Cardiac fibroblast (primary cell): ENCODE results near the gene EXD3.

Source experiments
- DNase-seq, 2 donors: peaks; one replicate each; pipeline versions ENCODE4 v3.0.0 to v3.0.0-alpha.2; 2010; ENCODE audit warnings: low read depth in 2 of 2
- H3K4me3 ChIP-seq, 2 donors: replicated peaks in 1 of 2; 1 replicate in 1 of 2; 2 replicates in 1 of 2; pipeline ENCODE4 v1.5.1; 2011; ENCODE audit warnings: low read depth in 2 of 2, low read length in 2 of 2, mild to moderate bottlenecking in 2 of 2, moderate library complexity in 1 of 2
- TF ChIP-seq, protein P1 (sequence below): IDR thresholded peaks from one replicate; pipeline ENCODE4 v1.5.1; 2011; ENCODE audit warnings: low read depth, mild to moderate bottlenecking, low read length, inconsistent platforms

The EXD3 gene

GRCh38 chr9:137406876-137407589, 15.9 kb downstream of the EXD3 start:
- DNase-seq = peak; percentile 63 to 80
- TF ChIP-seq, protein P1, sequence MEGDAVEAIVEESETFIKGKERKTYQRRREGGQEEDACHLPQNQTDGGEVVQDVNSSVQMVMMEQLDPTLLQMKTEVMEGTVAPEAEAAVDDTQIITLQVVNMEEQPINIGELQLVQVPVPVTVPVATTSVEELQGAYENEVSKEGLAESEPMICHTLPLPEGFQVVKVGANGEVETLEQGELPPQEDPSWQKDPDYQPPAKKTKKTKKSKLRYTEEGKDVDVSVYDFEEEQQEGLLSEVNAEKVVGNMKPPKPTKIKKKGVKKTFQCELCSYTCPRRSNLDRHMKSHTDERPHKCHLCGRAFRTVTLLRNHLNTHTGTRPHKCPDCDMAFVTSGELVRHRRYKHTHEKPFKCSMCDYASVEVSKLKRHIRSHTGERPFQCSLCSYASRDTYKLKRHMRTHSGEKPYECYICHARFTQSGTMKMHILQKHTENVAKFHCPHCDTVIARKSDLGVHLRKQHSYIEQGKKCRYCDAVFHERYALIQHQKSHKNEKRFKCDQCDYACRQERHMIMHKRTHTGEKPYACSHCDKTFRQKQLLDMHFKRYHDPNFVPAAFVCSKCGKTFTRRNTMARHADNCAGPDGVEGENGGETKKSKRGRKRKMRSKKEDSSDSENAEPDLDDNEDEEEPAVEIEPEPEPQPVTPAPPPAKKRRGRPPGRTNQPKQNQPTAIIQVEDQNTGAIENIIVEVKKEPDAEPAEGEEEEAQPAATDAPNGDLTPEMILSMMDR = peak; percentile 61

DNA sequence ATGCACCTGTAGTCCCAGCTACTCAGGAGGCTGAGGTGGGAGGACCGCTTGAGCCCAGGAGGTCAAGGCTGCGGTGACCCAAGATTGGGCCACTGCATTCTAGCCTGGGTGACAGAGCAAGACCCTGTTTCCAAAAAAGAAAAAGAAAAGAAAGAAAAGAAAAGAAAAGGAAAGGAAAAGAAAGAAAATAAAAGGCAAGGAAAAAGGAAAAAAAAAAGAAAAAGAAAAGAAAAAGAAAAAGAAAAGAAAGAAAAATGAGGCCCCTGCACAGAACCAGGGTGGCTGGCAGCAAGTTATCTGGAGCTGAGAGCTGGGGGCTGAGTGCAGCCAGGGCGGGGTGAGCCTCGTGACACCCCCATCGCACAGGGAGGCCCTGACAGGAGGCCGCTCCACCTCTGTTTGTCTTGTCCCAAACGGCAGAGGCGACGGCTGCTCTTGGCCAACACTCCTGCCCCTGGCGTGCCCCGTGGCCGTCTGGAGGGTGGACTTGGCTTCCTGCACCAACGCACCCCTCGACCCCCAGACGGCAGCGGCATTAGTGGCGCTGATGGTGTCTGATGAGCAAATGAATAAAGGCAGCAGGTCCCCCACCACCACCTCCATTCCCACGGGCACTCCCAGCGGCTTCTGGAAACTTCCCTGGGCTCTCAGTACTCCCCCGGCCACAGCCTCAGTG, 16.7 kb downstream of the EXD3 start:
- TF ChIP-seq, protein P1 = no peak
- DNase-seq = no peak
- no peak overlapping the region for H3K4me3 ChIP-seq

More at GRCh38 chr9:137406876-137407589, 15.9 kb downstream of the EXD3 start:
- H3K4me3 ChIP-seq = peak overlapping the region; percentile 25 to 46

DNA sequence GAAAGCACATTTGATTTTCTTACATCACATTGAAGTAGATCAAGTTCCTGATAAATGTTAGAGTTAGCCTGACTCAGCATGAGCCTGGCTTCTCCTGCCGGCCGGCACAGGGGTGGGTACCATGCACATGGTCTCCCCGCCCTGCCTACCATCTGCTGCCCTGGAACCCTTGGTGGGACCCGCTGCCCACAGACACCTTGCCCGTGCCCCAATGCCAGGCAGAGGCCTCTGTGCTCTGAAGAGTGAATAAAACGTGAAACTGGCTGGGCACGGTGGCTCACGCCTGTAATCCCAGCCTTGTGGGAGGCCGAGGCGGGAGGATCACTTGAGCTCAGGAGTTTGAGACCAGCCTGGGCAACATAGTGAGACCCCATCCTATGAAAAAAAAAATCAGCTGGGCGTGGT, 17.3 kb downstream of the EXD3 start:
- TF ChIP-seq, protein P1 = no peak
- no peak for DNase-seq

DNA sequence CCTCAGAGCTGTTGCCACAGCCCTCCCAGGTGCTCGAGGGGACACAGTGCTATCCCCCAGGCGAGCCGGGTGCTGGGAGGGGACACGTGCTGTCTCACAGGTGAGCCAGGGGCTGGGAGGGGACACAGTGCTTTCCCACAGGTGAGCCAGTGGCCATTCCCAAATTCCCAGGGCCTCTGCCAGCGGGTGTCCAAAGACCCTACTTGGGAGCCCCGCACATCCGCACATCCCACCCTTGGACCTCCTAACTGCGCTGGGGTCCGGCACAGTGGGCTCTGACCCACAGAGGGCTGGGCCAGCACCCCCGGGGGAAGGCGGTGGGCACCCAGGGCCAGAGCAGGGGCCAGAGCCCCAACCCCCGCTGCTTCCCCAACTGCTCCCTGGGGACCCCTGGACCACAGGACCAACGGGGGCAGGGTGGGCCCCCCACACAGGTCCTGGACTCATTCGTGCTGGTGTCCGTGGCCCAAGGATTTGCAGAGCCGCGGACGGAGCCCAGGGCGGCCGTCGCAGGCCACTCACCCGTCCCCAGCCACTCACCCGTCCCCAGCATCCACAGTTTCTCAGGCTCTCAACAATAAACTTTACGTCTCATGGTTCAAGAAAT, 17.9 kb downstream of the EXD3 start:
- H3K4me3 ChIP-seq = no peak overlapping the region
- DNase-seq = no peak
- TF ChIP-seq, protein P1 = no peak

More for the DNA sequence above, 17.3 kb downstream of the EXD3 start:
- H3K4me3 ChIP-seq = no peak overlapping the region

- no peak for DNase-seq
- TF ChIP-seq, protein P1 = no peak
- H3K4me3 ChIP-seq = no peak overlapping the region
Observed at GRCh38 chr9:137403269-137403668, 19.7 kb downstream of the EXD3 start.

GRCh38 chr9:137402746-137403145, 20.2 kb downstream of the EXD3 start:
- TF ChIP-seq, protein P1 = no peak
- no peak for DNase-seq
- no peak overlapping the region for H3K4me3 ChIP-seq
